Activated T-helper 1 cell treated with anti-CD3 and anti-CD28 coated beads, Interleukin-2, amount 50 U/mL, for 16 hours (primary cell): Measurements from ENCODE around the gene USH2A.

Experiments used
- DNase-seq, 2 donors: peaks; one replicate each; pipeline ENCODE4 v3.0.0-alpha.2; 2020; ENCODE audit warnings: low read depth in 1 of 2, low spot score in 1 of 2

Gene USH2A

DNA sequence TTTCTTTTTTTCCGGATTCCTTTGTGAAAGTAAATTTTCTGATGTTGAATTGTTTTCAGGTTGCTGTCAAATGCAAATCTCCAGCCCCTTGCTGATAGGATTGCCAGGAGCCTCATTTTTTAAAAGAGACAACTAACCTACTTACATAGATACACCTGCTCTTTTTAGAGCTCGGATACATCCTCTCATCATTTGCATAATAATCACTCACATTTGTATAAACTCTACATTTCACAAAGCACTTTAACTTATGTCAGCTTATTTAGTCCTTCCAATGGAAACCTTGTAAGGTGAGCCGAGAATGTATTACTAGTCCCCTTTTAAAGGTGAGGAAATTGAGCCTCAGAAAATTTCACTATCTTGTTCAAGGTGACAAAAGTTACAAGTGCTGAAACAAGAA lies 771.4 kb downstream of the USH2A start:
- no peak for DNase-seq

DNA sequence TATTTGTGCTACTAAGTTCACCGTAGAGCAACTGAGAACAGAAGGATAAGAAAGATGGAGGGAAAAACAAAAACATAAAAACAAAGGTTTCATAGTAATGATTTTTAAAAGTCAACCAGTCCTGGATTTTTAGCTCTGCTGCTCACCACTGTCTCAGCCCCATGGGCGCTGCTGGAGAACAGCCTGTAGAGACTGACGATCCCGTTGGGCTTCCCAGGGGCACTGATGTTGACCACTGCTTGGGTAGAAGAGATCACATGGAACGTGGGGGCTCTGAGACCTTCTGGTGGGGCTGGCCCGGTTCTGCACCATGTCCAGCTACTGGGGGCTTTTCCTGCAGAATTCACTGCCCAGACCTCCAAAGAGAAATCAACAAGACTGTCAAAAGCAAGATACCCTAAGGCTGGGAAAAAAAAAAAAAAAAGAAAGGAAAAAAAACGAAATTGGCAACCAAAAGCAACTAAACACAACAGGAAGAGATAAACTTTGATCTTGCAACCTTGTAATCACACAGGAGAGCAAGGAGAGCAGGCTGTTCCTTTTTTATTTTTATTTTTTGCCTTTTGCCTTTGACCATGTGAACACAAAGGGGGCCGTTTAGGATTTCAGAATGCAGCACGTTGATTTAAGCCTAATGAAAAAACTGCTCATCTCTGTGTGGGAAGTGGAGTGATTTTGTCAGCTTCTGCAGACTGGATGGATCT lies 772.6 kb downstream of the USH2A start:
- no peak for DNase-seq

DNA sequence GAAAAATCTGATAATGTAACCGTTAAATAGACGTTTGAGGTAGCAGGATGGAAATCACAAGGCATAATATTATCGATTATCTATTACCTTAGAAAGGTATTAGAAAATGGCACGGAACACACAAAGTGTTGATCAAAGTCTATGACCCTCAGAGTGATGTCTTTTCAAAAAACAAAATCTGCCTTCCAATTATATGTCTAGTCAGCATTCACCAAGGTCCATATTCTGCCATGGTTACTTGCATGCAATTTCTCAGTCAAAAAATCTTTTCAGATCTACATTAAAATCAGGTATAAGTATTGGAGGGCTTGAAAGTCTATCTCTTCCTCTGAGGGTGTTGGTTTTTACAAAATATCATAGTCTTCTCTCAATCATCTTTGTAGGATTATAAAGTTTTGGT lies 774.3 kb downstream of the USH2A start:
- DNase-seq = no peak

DNA sequence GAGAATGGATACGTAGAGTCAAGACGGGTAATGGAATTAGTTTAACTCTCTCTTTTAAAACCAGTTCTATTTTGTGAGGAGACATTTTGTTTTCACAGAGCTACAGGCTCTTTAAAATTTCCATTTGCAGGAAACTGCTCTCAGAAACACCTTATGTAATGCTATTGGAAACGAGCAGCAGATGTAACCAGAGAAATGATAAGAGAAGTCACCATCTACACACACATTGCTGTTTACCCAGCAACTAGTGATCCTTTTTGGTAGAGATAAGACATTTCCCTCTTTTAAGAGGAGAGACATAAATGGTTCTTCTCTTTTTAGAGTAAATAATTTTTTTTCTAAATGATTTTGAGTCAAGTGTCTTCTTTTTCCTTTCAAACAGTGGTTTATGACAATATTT lies 775.5 kb downstream of the USH2A start:
- DNase-seq = no peak

DNA sequence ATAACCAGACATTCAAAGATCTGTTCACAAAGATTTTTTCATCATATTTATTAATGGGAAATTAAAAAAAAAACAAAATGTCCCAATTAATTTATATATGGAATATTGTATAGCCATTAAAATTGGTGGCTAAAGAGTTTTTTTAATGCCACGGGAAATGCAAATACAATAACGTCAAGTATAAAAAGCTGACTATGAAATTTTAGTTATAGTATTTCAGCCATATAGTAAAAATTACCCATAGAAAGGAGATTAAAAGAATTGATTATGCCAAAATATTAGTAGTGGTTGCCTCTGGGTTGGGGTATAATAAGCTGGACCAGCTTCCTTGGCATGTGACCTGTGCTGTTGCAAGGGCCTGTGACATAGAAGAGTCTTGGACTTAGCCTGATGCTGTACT lies 777.4 kb downstream of the USH2A start:
- no peak for DNase-seq

DNA sequence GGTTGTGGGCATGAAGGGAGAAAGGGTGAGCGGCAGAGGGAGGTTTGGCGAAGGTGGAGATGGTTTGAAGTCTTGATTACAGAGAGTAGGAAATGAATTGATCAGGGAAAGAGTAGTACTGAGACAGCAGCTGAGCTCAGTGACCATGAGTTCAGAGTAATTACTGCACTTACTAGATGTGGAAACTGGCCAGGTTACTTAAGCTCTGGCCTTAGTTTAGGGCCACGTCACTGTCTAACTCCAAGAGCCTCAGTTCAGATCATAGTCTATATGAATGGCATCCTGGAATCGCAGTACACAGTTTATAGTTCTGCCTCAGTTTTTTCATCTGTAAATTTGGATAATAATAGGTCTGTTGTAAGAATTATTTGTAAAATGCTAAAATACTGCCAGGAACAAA lies 778.1 kb downstream of the USH2A start:
- no peak for DNase-seq

DNA sequence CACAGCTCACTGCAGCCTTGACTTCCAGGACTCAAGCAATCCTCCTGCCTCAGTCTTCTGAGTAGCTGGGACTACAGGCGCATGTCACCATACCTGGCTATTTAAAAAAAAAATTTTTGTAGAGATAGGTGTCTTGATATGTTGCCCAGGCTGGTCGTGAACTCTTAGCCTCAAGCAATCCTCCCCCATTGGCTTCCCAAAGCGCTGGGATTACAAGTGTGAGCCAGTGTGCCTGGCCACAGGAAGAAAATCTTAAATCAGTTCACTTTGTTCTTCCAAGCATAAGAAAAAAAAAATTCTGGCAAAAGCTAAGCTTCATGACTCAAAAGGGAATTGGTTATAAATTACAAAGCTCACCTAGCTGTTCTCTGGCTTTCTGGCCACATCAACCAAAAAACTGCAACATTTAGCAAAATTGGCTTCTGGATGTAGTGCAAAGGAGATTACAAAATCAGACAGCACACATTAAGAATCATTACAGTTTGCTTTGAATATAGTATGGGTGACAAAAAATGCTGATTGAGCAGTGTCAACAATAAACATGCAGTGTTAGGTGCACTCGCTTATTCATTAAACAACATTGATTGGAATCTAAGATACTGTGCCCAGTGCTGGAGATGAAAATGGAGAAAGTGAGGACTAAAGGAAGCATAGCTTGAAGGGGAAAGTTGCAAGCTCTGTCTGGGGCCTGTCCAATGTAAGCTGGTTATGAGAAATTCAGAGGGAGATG lies 779.5 kb downstream of the USH2A start:
- DNase-seq = no peak

DNA sequence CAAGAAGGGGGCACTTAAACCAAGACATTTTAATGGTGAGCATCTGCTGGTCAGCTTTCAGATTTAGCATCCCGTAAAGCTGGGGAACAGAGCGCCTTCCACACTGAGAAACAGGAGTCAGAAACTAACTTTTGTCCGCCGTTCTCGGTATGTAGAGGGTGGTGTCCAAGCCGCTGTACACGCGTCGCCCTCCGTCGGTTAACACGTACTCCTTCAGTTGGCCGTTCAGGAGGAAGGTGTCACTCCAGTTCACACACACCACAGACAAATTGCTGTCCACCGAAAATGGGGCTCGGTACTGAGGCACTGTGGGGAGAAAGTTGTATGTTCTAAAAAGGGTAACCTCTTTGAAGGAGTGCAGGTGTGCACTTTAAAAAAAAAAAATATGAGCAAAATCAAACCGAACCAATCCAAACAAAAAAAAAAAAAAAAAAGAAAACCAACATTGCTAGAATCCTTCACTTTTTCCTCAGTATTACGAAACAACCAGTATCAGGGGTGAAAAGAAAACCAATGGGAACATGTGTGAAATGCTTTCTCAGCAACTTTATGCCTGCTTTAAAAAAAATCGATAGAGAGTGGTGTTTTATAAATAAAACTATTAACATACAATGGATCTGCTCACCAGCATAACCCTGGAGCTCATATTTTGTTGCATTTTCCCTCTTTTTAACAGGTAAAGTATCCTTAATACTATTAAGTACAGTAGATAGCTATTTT lies 782.7 kb downstream of the USH2A start:
- DNase-seq = no peak

DNA sequence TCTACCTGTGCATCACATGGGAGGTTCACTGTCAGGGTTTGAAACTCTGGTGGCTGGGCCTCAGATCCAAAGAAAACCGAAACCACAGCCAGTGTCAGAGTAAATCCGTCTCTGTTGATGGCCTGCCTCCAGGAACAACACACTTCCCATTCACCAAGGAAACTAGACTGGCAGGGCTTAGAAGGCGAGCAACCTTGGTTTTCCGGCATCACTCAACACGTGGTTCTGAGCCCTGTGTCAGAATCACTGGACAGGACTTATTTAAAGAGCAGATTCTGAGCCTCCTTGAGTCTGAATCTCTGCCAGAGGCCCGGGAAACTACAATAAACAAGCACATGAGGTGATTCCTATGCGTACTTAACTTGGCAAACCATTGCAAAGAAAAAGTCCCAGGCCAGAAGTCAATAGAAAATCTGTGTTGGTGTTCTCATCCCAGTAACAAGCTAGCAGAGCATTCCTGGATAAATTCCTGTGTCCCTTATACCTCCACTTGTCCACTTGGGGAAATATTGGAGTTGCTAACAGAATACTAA lies 786.1 kb downstream of the USH2A start:
- no peak for DNase-seq

DNA sequence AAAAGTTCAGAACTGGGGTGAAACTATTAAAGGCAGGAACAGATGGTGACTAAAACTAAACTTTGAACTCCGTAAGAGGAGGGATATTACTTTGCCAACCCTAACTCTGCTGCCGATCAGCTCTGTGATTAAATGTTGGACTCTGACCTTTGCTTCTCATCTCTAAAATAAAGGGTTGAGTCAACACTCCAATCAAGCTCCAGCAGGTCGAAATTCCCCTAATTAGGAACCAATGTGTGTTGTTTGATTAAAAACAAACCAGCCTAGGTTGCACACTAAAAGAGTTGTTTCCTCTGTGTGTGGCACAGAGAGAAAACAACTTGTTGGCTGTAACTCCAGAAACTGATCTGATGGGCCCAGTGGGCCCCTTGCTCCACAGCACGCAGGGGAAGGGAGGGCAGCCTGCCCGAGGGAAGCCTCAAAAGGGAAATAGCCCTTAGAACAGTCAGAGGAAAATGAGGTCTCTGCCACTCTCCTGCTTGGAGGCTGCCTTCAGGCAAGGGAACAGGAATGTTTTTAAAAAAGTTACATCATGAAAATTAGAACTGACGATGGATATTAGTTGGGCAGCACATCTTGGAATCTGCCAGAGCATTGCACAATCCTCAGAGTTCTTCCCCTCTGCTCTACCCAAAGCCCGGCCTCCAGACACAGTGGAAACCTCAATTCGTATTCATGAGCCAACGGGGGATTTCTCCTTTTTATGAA lies 786.8 kb downstream of the USH2A start:
- no peak for DNase-seq

DNA sequence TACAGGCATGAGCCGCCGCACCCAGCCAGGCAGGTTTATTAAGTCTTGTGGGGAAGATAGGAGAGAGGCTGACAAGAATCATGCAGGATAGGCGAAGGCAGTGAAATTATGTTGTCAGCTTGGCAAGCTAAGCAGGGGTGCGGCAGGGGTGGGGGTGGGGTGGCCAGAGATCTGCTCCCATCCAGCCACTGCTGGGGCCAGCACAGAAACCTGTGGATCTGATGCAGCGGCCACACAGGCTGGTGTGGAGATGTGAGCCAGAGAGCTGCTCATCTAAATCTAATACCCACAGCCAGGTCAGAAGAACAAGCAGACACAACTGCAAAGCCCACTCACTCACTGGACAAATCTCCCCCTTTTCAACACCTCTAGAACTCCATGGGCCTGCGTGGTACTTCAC lies 787.4 kb downstream of the USH2A start:
- DNase-seq = no peak

DNA sequence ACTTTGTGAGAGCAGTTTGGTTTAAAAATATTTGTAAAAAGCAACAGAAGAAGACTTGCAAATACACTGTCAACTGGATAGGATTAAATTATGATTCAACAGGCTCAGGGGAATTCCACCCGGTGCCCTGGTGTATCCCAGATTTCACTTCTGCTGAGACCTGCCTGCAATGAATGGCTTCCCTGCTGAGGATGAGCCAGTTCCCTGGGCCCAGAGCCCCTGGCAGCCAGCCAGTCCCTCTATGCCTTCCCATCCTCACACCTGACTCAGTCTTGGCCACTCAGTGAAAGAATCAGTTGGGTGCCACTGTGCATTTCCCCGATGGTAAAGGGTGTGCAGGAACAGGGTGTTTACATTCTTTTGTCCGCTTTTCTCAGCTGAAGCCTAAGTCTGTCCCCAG lies 791.8 kb downstream of the USH2A start:
- DNase-seq = no peak

DNA sequence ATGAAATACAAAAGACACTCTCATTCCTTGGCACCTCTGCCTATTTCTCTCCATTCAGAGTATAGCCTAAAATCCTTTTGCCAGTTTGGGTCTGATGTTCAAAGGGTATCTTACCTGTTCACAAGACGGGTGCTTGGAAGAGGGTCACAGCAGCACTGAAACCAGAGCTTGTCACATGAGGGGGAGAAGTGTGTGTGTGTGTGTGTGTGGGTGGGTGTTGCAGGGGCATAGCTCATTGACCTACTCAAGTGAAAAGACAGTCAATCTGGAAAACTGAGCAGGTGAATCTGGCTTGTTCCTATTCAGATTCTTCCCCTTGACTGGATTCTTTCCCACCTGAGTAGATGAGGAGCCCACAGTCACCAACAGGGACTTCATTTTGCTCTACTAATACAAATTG lies 792.2 kb downstream of the USH2A start:
- DNase-seq = no peak

DNA sequence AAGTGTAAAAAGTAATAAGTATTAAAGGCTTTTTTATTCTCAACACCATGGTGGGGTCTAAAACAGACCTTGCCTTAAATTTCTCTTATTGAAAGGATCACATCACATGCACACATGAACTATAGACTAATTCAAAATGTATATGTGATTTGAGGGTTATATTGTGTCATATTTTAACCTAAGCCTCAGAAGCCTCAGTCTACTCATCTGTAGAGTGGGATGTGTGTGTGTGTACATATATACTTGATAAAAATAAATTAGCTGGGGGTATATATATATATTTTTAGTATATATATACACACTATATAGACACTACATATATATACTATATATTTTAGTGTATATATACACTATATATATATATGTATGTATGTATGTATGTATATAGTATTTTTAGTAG lies 797.3 kb downstream of the USH2A start:
- DNase-seq = no peak

DNA sequence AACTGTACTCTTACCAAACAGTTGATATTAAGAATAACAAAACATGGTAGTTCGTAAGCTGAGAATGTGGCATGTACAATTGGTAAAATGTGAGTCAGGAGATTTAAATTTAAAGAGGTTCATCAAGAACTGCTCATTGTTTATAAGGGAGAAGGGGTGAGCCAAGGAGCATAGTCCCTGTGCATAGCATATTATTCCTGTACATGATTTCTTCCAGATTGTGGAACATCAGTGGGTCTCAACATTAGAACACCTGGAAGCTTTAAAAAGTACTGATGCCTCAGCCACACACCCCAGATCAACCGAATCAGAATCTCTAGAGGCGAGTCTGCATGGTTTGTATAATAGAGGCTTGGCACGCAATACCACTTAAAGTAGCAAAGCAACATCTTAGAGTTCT lies 800.1 kb downstream of the USH2A start:
- DNase-seq = no peak

DNA sequence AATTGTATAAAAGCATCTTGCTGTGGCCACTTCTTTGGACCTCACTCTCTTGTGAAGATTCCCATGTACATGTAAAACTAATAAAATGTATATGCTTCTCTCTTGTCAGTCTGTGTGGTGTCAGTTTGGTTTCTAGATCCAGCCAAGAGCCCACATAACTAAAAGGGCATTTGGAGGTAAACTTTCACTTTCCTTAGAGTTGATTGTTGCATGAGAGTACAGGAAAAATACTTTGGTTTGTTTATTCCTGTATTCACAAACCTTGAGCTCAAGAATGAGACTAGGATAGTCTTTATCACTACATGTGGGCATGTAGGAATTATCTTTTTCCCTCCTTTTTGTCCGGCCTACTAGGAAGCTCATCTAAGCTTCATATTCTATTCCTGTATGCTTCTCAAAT lies 805.3 kb downstream of the USH2A start:
- DNase-seq = no peak

DNA sequence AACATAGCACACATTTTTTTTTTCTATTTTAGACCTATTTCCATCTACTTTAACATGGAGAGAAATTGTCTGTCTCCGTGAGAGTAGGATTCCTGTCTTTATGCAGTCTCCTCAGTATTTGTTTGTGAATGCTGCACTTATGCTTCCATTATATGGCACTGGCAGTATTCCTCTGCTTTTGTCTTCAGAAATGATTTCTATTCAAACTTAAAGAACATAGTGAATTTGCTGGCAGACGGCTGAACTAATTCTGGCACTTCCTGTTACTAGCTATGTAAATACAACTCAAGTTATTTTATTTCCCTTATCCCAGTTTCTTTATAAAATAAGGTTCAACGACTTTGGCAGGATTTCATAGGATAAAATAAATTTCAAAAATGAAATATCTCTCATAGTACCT lies 810.9 kb downstream of the USH2A start:
- DNase-seq = no peak

DNA sequence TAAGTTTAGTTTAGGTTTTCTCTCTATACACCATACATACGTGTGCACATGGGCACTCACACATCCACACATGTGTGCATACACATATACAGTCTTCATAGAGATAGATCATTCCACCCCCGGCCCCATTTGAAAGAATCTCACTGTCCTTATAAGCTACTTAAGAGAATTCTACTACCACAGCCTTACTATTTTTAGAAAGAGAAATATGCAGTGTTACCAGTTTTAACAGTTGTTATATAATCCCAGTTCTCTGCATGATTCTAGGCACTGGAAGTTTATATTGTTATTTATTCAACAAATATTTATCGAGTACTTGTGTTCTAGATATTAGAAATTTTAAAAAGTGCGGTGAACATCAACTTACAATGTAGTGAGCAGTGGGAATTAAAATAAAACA lies 814.6 kb downstream of the USH2A start:
- DNase-seq = no peak

DNA sequence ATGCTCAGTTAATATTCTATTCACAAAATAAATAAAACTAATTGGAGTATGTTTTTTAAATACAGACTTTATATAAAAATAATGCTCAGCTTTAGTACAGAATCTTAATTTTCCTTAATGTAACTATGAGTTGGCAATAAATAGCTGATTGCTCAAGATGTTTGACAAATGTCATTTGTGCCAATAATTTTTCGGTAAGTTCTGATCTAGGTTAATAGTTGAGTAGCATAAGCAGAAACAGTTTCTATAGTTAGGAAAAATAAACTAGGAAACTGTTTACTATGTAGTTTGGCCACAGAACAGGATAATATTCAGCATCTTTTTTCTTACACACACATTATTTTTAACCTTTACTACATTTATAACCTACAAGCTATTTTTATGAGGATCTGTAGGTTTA lies 815.8 kb downstream of the USH2A start:
- DNase-seq = no peak

DNA sequence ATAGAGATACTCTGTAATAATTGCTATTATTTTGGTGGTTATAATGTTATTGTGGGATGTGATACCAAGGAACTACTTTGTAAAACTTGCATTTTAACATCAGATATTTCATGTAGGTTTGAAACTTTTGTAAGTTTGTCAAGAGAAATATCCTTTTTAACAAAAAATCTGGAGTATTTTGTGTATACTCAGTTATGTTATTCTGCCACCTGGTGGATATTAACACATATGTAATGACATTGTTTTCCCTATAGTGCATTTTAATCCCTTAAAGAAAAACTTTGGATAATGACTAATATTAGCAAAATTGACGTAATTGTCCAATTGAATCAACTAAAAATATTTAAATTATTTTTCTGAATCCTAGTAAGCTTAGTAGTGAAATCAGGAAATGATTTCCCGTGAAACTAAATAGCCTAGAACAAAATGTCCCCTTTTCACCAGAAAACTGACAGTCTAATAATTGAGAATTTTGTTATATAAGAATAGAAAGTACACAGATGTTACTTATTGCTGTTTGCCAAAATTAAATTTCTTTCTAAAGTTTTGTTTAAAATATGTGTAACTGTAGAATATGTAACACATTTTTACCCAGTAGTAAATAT lies 816.6 kb downstream of the USH2A start:
- no peak for DNase-seq

DNA sequence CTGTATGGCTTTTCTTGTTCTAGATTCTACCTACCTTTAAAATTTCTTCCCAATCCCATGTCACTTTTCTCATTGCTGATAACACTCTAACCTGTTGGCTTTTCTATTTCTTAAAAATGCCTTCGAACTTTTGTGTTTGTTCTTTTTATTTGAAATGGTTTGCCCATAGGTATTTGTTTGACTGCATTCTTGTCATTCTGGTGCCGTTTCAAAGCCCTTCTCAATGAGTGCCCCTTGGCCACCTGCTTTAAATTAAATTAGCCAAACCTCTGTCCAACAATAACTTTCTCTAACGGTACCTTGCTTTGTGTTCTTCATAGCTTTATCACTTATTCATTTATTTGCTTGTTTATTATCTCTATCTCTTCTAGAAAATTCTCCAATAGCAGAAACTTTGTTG lies 817.2 kb downstream of the USH2A start:
- DNase-seq = no peak
